Measurements from ENCODE around the gene ITM2C. TPM values are rescaled to one million over a fixed set of nuclear protein-coding genes. Genes with fewer than 3 reads are reported as not detected.

The ITM2C gene
- total and polyA plus RNA-seq, 8 donors, result 26.9 to 1,030 (median 47.2) TPM

DNA sequence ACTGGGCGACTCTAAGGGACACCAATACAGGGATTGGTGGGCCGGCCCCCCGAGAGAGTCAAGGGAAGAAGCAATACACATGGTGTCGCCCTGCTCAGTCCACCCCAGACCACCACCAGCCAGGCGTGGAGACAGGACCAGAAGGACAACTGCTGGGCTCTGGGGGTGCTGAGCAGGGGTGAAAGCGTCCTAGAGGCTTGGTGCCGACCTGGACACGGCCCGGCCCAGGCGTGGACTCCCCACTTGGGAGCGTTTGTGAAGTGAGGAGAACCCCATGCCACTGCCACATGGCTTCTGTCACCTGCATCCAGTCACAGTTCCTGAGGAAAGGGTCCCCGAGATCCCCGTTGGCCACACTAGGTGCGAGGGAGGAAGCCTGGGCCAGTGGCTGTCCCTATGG lies 35.4 kb upstream of the ITM2C start:
- Histone ChIP-seq H3K27me3 (peaks cover 0 to 46% (median 16%) of the 10 kb centered on the region in 3 donors), H3K36me3 (no peaks in the 10 kb centered on the region), H3K4me1 (peaks cover 9 to 18% (median 16%) of the 10 kb centered on the region in 4 donors), H3K4me3 (no peak overlapping the region), H3K9me3 (peaks cover 0 to 11% (median 7%) of the 10 kb centered on the region in 4 donors), H3K27ac (no peak overlapping the region)
- 96 to 100% (median 98%) methylated on average over 5 to 14 of the region's 14 CpGs for WGBS, 5 donors
- no peak for DNase-seq
- TF ChIP-seq POLR2A (IDR thresholded peaks at IDR 0.05) (no peak), POLR2AphosphoS5 (IDR thresholded peaks at IDR 0.05) (no peak), EP300 (IDR thresholded peaks at IDR 0.05) (no peak)
- TF ChIP-seq, protein P1, sequence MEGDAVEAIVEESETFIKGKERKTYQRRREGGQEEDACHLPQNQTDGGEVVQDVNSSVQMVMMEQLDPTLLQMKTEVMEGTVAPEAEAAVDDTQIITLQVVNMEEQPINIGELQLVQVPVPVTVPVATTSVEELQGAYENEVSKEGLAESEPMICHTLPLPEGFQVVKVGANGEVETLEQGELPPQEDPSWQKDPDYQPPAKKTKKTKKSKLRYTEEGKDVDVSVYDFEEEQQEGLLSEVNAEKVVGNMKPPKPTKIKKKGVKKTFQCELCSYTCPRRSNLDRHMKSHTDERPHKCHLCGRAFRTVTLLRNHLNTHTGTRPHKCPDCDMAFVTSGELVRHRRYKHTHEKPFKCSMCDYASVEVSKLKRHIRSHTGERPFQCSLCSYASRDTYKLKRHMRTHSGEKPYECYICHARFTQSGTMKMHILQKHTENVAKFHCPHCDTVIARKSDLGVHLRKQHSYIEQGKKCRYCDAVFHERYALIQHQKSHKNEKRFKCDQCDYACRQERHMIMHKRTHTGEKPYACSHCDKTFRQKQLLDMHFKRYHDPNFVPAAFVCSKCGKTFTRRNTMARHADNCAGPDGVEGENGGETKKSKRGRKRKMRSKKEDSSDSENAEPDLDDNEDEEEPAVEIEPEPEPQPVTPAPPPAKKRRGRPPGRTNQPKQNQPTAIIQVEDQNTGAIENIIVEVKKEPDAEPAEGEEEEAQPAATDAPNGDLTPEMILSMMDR (IDR thresholded peaks at IDR 0.05), result no peak
- intact Hi-C loops (cut with DNase I; ENCODE audit: low total_unique reads), result loop anchor here (5.0 kb wide), 1 partner anchor 158 kb away; no protein-coding TSS in a partner anchor

DNA sequence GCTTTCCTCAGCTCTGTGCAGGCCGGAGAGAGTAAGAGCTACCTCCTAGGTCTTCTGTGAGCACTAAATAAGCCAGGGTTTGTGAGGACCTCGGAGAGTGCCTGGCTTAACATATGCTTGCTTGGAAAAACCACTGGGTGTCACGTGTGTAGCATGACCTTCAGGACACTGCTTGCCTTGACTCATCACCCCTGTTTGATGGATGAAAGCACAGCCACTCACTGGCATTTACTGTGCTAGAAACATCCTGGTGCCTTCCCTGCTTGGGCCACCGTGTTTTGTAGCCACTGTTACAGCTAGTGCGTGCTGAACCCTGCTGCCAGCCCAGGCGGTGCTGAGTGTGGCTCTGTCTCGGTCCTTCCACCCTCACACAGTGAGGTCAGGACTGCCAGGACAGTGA lies 34.8 kb upstream of the ITM2C start:
- TF ChIP-seq, protein P1 (IDR thresholded peaks at IDR 0.05), result no peak
- TF ChIP-seq POLR2A (IDR thresholded peaks at IDR 0.05) (no peak), POLR2AphosphoS5 (IDR thresholded peaks at IDR 0.05) (no peak), EP300 (IDR thresholded peaks at IDR 0.05) (no peak)
- DNase-seq, result no peak
- H3K9me3 ChIP-seq, result peaks cover 0 to 11% (median 7%) of the 10 kb centered on the region in 4 donors
- H3K27me3 ChIP-seq, result peaks cover 0 to 46% (median 16%) of the 10 kb centered on the region in 3 donors
- H3K4me3 ChIP-seq, result no peak overlapping the region
- 89 to 96% (median 90%) methylated on average over 7 of the region's 7 CpGs for WGBS, 5 donors
- H3K27ac ChIP-seq, result no peak overlapping the region
- H3K36me3 ChIP-seq, result no peaks in the 10 kb centered on the region
- peaks cover 9 to 11% (median 11%) of the 10 kb centered on the region in 4 donors for H3K4me1 ChIP-seq
- intact Hi-C loops (cut with DNase I; ENCODE audit: low total_unique reads), result loop anchor here (5.0 kb wide), 1 partner anchor 157 kb away; no protein-coding TSS in a partner anchor

DNA sequence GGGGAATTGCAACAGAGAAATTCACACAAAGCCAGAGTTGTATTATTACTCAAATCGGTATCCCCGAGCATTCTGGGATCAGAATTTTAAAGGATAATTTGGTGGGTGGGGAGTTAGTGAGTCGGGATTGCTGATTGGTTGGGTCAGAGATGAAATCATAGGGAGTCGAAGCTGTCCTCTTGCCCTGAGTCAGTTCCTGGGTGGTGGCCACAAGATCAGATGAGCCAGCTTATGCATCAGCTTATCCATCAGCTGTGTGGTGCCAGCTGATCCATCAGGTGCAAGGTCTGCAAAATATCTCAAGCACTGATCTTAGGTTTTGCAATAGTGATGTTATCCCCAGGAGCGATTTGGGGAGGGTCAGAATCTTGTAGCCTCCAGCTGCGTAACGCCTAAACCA lies 34.3 kb upstream of the ITM2C start:
- intact Hi-C loops (cut with DNase I; ENCODE audit: low total_unique reads), result no loop called here
- TF ChIP-seq EP300 (IDR thresholded peaks at IDR 0.05) (no peak), POLR2A (IDR thresholded peaks at IDR 0.05) (no peak), POLR2AphosphoS5 (IDR thresholded peaks at IDR 0.05) (no peak)
- TF ChIP-seq, protein P1 (IDR thresholded peaks at IDR 0.05), result no peak
- Histone ChIP-seq H3K4me3 (no peak overlapping the region), H3K36me3 (no peaks in the 10 kb centered on the region), H3K9me3 (peaks cover 0 to 11% (median 7%) of the 10 kb centered on the region in 4 donors), H3K4me1 (peaks cover 9 to 11% (median 11%) of the 10 kb centered on the region in 4 donors), H3K27me3 (peaks cover 0 to 46% (median 16%) of the 10 kb centered on the region in 3 donors), H3K27ac (no peak overlapping the region)
- 75 to 95% (median 89%) methylated on average over 7 of the region's 7 CpGs for WGBS, 5 donors
- DNase-seq, result no peak

DNA sequence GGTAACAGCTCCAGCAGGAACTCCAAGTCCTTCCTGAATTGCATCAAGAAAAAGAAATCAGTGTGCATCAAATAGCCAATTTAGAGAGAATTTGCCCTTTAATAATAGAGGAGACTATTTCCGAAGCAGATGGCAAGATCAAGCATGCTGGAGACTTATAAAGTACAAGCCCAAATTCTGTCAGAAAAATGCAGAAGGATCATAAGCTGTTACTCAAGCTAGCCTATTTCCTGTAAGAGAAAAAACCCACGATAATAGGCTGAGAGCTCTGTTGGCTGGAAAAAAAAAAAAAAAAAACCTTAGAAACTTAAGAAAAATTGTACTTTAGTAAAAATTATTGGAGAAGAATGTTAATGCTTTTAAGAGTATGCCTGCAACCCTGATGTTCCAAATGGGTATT lies 24.4 kb upstream of the ITM2C start:
- no peaks in the 10 kb centered on the region for H3K36me3 ChIP-seq
- H3K27me3 ChIP-seq, result peaks cover 0 to 6% (median 0%) of the 10 kb centered on the region in 3 donors
- peaks cover 5 to 15% (median 12%) of the 10 kb centered on the region in 4 donors for H3K9me3 ChIP-seq
- no peak overlapping the region for H3K4me3 ChIP-seq
- no peak for DNase-seq
- intact Hi-C loops (cut with DNase I; ENCODE audit: low total_unique reads), result loop anchor here (10.0 kb wide), 1 partner anchor 74 kb away; no protein-coding TSS in a partner anchor
- TF ChIP-seq POLR2A (IDR thresholded peaks at IDR 0.05), result no peak
- TF ChIP-seq EP300 (IDR thresholded peaks at IDR 0.05), result no peak
- TF ChIP-seq POLR2AphosphoS5 (IDR thresholded peaks at IDR 0.05), result no peak
- TF ChIP-seq, protein P1 (IDR thresholded peaks at IDR 0.05), result no peak
- WGBS, 5 donors, result 39 to 76% (median 64%) methylated on average over 2 of the region's 2 CpGs
- H3K27ac ChIP-seq, result no peak overlapping the region
- H3K4me1 ChIP-seq, result no peaks in the 10 kb centered on the region

Data from stomach (tissue), 9 donors.